WI38 (cell line): ENCODE results near the gene TENT4B.

Source experiments
- H3K4me3 ChIP-seq: 2 replicates; pipeline ENCODE4 v1.5.1; 2011; ENCODE audit warnings: low read depth, mild to moderate bottlenecking, control low read depth, low read length
- CTCF ChIP-seq: IDR thresholded peaks from 2 replicates; pipeline ENCODE4 v1.5.1; 2012; ENCODE audit warnings: low read depth, mild to moderate bottlenecking, control low read depth, low read length

TENT4B gene

GRCh38 chr16:50272687-50273381, 119.7 kb downstream of the TENT4B start:
- TF ChIP-seq CTCF: no peak

GRCh38 chr16:50273382-50273690, 120.2 kb downstream of the TENT4B start:
- TF ChIP-seq CTCF: no peak
- no peak overlapping the region for H3K4me3 ChIP-seq

More at GRCh38 chr16:50272687-50273381, 119.7 kb downstream of the TENT4B start:
- no peak overlapping the region for H3K4me3 ChIP-seq

- TF ChIP-seq CTCF: no peak
These were observed 120.8 kb downstream of the TENT4B start for GRCh38 chr16:50273888-50274325.

GRCh38 chr16:50274326-50275097, 121.4 kb downstream of the TENT4B start:
- TF ChIP-seq CTCF: no peak

More at GRCh38 chr16:50273888-50274325, 120.8 kb downstream of the TENT4B start:
- H3K4me3 ChIP-seq: no peak overlapping the region

GRCh38 chr16:50275098-50275415, 122.0 kb downstream of the TENT4B start:
- H3K4me3 ChIP-seq: no peak overlapping the region
- no peak for TF ChIP-seq CTCF

More at GRCh38 chr16:50274326-50275097, 121.4 kb downstream of the TENT4B start:
- H3K4me3 ChIP-seq: no peak overlapping the region

GRCh38 chr16:50275428-50276325, 122.6 kb downstream of the TENT4B start:
- no peak overlapping the region for H3K4me3 ChIP-seq
- TF ChIP-seq CTCF: no peak
